ENCODE measurements around the gene PRKN. TPM values are rescaled to one million over a fixed set of nuclear protein-coding genes. Genes with fewer than 3 reads are reported as not detected.

PRKN gene
- total RNA-seq, 1 experiment from 2014 or later, result 0.46 TPM

DNA sequence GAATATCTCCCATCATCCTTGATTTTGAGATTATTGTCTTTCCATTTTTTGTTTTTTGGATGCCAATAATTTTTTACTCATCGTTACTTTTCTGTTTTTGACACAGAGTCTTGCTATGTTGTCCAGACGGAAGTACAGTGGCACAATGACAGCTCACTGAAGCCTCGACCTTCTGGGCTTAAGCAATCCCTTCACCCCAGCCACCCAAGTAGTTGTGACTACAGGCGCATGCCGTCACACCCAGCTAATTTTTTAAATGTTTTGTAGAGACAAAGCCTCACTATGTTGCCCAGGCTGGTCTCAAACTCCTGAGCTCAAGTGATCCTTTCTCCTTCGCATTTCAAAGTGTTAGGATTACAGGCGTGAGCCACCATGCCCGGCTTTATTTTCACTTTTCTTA, 851.3 kb downstream of the PRKN start:
- no peaks in the 10 kb centered on the region for H3K9me3 ChIP-seq (ENCODE audit: control insufficient read depth, insufficient read depth, low read depth, low read length)
- ChIA-PET CTCF (no interaction called here), POLR2A (no interaction called here)
- H3K4me1 ChIP-seq (ENCODE audit: control insufficient read depth, insufficient read depth, low read length), result no peaks in the 10 kb centered on the region
- no peak for DNase-seq (ENCODE audit: low read depth, low spot score)
- in situ Hi-C loops (cut with HindIII; ENCODE audit: low pct_unique_long_range_greater_than_20kb, low sequenced_read_pairs) (no loop called here), intact Hi-C loops (cut with micrococcal nuclease; ENCODE audit: unreplicated experiment) (no loop called here)
- no peak overlapping the region for H3K4me3 ChIP-seq (ENCODE audit: low read depth in 2 of 2, low read length in 2 of 2)
- no peaks in the 10 kb centered on the region for H3K27me3 ChIP-seq (ENCODE audit: control insufficient read depth, insufficient read depth, low read length)
- ATAC-seq, result no peak
- TF ChIP-seq TCF7L2 (IDR thresholded peaks at IDR 0.05; ENCODE audit: low read depth, low read length), result no peak
- TF ChIP-seq, protein P1, sequence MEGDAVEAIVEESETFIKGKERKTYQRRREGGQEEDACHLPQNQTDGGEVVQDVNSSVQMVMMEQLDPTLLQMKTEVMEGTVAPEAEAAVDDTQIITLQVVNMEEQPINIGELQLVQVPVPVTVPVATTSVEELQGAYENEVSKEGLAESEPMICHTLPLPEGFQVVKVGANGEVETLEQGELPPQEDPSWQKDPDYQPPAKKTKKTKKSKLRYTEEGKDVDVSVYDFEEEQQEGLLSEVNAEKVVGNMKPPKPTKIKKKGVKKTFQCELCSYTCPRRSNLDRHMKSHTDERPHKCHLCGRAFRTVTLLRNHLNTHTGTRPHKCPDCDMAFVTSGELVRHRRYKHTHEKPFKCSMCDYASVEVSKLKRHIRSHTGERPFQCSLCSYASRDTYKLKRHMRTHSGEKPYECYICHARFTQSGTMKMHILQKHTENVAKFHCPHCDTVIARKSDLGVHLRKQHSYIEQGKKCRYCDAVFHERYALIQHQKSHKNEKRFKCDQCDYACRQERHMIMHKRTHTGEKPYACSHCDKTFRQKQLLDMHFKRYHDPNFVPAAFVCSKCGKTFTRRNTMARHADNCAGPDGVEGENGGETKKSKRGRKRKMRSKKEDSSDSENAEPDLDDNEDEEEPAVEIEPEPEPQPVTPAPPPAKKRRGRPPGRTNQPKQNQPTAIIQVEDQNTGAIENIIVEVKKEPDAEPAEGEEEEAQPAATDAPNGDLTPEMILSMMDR (IDR thresholded peaks at IDR 0.05), result no peak
- TF ChIP-seq SIN3A (IDR thresholded peaks at IDR 0.05; ENCODE audit: borderline replicate concordance, insufficient read depth, low read depth, low read length), result no peak
- TF ChIP-seq, protein P2, sequence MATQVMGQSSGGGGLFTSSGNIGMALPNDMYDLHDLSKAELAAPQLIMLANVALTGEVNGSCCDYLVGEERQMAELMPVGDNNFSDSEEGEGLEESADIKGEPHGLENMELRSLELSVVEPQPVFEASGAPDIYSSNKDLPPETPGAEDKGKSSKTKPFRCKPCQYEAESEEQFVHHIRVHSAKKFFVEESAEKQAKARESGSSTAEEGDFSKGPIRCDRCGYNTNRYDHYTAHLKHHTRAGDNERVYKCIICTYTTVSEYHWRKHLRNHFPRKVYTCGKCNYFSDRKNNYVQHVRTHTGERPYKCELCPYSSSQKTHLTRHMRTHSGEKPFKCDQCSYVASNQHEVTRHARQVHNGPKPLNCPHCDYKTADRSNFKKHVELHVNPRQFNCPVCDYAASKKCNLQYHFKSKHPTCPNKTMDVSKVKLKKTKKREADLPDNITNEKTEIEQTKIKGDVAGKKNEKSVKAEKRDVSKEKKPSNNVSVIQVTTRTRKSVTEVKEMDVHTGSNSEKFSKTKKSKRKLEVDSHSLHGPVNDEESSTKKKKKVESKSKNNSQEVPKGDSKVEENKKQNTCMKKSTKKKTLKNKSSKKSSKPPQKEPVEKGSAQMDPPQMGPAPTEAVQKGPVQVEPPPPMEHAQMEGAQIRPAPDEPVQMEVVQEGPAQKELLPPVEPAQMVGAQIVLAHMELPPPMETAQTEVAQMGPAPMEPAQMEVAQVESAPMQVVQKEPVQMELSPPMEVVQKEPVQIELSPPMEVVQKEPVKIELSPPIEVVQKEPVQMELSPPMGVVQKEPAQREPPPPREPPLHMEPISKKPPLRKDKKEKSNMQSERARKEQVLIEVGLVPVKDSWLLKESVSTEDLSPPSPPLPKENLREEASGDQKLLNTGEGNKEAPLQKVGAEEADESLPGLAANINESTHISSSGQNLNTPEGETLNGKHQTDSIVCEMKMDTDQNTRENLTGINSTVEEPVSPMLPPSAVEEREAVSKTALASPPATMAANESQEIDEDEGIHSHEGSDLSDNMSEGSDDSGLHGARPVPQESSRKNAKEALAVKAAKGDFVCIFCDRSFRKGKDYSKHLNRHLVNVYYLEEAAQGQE (IDR thresholded peaks at IDR 0.05; ENCODE audit: insufficient read depth in 1 of 2, low read depth in 2 of 2, low read length in 1 of 2), result no peak
- TF ChIP-seq POLR2AphosphoS5 (IDR thresholded peaks at IDR 0.05; ENCODE audit: low read depth, low read length), result no peak
- H3K27ac ChIP-seq (ENCODE audit: low read length), result no peak overlapping the region
- H3K36me3 ChIP-seq (ENCODE audit: control insufficient read depth, insufficient read depth, low read length), result no peaks in the 10 kb centered on the region
- BruUV-seq (replicated peaks), result no TSS peak

DNA sequence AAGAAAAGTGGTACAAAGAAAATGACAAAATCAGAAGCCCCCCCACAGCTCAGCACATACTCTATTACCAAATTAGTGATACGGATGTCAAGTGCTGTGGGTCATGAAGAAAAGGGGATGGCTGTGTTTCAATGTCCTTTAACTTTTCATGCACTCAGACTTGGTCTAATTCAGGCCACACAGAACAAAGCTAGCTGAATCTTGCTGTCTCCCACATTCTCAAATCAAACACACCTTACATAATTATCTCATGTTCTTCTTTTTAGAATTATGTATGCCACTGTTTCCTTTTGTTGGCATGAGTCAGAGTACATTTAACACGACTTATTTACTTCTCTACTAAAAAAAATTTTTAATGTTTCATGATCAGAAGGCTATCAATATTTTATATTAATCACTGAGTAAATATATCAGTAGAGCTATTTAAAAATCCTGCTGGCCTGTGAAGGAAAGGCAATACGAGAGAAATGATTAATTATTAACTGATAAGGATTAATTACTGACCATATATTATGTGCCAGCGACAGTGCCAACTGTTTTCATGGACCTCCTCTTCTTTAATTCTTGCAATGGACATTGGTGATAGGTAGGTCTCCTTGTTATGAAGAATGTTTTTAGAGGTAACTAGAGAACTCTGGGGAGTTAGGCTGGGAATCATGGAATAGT, 857.2 kb downstream of the PRKN start:
- DNase-seq (ENCODE audit: low read depth, low spot score) (no peak), ATAC-seq (no peak)
- no peak overlapping the region for H3K27ac ChIP-seq (ENCODE audit: low read length)
- no peak overlapping the region for H3K4me3 ChIP-seq (ENCODE audit: low read depth in 2 of 2, low read length in 2 of 2)
- POLR2A ChIA-PET, result no interaction called here
- intact Hi-C loops (cut with micrococcal nuclease; ENCODE audit: unreplicated experiment) (no loop called here), in situ Hi-C loops (cut with HindIII; ENCODE audit: low pct_unique_long_range_greater_than_20kb, low sequenced_read_pairs) (no loop called here)
- TF ChIP-seq POLR2AphosphoS5 (IDR thresholded peaks at IDR 0.05; ENCODE audit: low read depth, low read length) (no peak), TCF7L2 (IDR thresholded peaks at IDR 0.05; ENCODE audit: low read depth, low read length) (no peak), SIN3A (IDR thresholded peaks at IDR 0.05; ENCODE audit: borderline replicate concordance, insufficient read depth, low read depth, low read length) (no peak)
- TF ChIP-seq, protein P2 (IDR thresholded peaks at IDR 0.05; ENCODE audit: insufficient read depth in 1 of 2, low read depth in 2 of 2, low read length in 1 of 2), result no peak
- TF ChIP-seq, protein P1 (IDR thresholded peaks at IDR 0.05), result no peak
- no peaks in the 10 kb centered on the region for H3K27me3 ChIP-seq (ENCODE audit: control insufficient read depth, insufficient read depth, low read length)
- no peaks in the 10 kb centered on the region for H3K4me1 ChIP-seq (ENCODE audit: control insufficient read depth, insufficient read depth, low read length)
- H3K9me3 ChIP-seq (ENCODE audit: control insufficient read depth, insufficient read depth, low read depth, low read length), result no peaks in the 10 kb centered on the region
- CTCF ChIA-PET, result no interaction called here
- no peaks in the 10 kb centered on the region for H3K36me3 ChIP-seq (ENCODE audit: control insufficient read depth, insufficient read depth, low read length)
- no TSS peak for BruUV-seq (replicated peaks)
